K562 (cell line): ENCODE data around the gene TPGS1.

Experiments used
- BRCA1 ChIP-seq, 2 experiments: fragments of 450-650 bp in 1 of 2; sonication (generic) in 1 of 2; formaldehyde crosslinking in 1 of 2; IDR thresholded peaks; 2 replicates each; pipeline versions ENCODE4 v1.5.0 to v1.6.1; 2017 to 2020; ENCODE audit warnings: mild to moderate bottlenecking in 1 of 2, missing genetic modification reagents in 1 of 2
- CTCF ChIP-seq, 3 experiments: IDR thresholded peaks in 2 of 3; conservative IDR thresholded peaks in 1 of 3; 2 replicates each; pipeline ENCODE4 v1.5.1; 2011 to 2012; ENCODE audit warnings: low read length in 3 of 3, mild to moderate bottlenecking in 3 of 3, control low read depth in 2 of 3, improper control_type of control experiment in 1 of 3, inconsistent platforms in 1 of 3, low read depth in 1 of 3, mixed read lengths in 1 of 3, moderate library complexity in 1 of 3; ENCODE audit not compliant: insufficient read depth in 2 of 3
- NELFE ChIP-seq: IDR thresholded peaks from 2 replicates; pipeline ENCODE4 v1.6.1; 2011; ENCODE audit warnings: mild to moderate bottlenecking; ENCODE audit not compliant: insufficient read depth, insufficient read length
- POLR2A ChIP-seq: fragments of 450-650 bp; conservative IDR thresholded peaks from 2 replicates; pipeline ENCODE4 v1.6.1; 2016
- SMC3 ChIP-seq: conservative IDR thresholded peaks from 2 replicates; pipeline ENCODE4 v1.6.1; 2011; ENCODE audit warnings: low read depth, low read length, improper control_type of control experiment; ENCODE audit not compliant: insufficient read depth
- YBX1 ChIP-seq: fragments of 450-650 bp; IDR thresholded peaks from 2 replicates; pipeline ENCODE4 v1.7.1; 2016; ENCODE audit warnings: mild to moderate bottlenecking
- TF ChIP-seq, protein P1 (sequence below): sonication (generic); formaldehyde crosslinking; IDR thresholded peaks from 2 replicates; pipeline ENCODE4 v1.5.0; 2020; ENCODE audit warnings: missing genetic modification reagents
- TF ChIP-seq, protein P2 (sequence below): fragments of 450-650 bp; IDR thresholded peaks from 2 replicates; pipeline ENCODE4 v1.6.1; 2016; ENCODE audit warnings: low read depth, mild to moderate bottlenecking, moderate library complexity

GRCh38 chr19:514166-514663, 6.9 kb downstream of the TPGS1 start:
- TF ChIP-seq NELFE (no peak), CTCF (IDR thresholded peaks at IDR 0.05 in 2 of 3, conservative IDR thresholded peaks at IDR 0.05 in 1 of 3; ENCODE audit: insufficient read depth in 2 of 3, low read depth in 1 of 3, low read length in 3 of 3) (no peak), BRCA1 (IDR thresholded peaks at IDR 0.05) (no peak), BRCA1 (CRISPR knock-in tag; IDR thresholded peaks at IDR 0.05) (0 out of 2 replicates have a peak, but pooled peaks have one; percentile 13), SMC3 (no peak), YBX1 (no peak), POLR2A (no peak)
- TF ChIP-seq, protein P1, sequence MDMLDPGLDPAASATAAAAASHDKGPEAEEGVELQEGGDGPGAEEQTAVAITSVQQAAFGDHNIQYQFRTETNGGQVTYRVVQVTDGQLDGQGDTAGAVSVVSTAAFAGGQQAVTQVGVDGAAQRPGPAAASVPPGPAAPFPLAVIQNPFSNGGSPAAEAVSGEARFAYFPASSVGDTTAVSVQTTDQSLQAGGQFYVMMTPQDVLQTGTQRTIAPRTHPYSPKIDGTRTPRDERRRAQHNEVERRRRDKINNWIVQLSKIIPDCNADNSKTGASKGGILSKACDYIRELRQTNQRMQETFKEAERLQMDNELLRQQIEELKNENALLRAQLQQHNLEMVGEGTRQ (CRISPR knock-in tag), result no peak
- TF ChIP-seq, protein P2, sequence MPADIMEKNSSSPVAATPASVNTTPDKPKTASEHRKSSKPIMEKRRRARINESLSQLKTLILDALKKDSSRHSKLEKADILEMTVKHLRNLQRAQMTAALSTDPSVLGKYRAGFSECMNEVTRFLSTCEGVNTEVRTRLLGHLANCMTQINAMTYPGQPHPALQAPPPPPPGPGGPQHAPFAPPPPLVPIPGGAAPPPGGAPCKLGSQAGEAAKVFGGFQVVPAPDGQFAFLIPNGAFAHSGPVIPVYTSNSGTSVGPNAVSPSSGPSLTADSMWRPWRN, result no peak
